HFF-Myc (cell line): ENCODE results near the gene PCBD2.

Source experiments
- DNase-seq: peaks from one replicate; pipeline ENCODE4 v3.0.0-alpha.2; 2011; ENCODE audit warnings: low read depth; ENCODE audit errors: extremely low read depth
- H3K4me3 ChIP-seq: replicated peaks from 2 replicates; pipeline ENCODE4 v1.5.1; 2011; ENCODE audit warnings: low read depth, mild to moderate bottlenecking, control low read depth, low read length
- CTCF ChIP-seq: IDR thresholded peaks from 2 replicates; pipeline ENCODE4 v1.5.1; 2012; ENCODE audit warnings: mild to moderate bottlenecking, low read depth, low read length, control low read depth; ENCODE audit errors: missing control alignments

The PCBD2 gene

GRCh38 chr5:134958755-134959154 lies 53.8 kb downstream of the PCBD2 start:
- no peak overlapping the region for H3K4me3 ChIP-seq
- no peak for DNase-seq
- no peak for TF ChIP-seq CTCF

GRCh38 chr5:134963098-134963497 lies 58.2 kb downstream of the PCBD2 start:
- no peak for TF ChIP-seq CTCF
- H3K4me3 ChIP-seq = no peak overlapping the region
- no peak for DNase-seq

GRCh38 chr5:134964359-134965270 lies 59.7 kb downstream of the PCBD2 start:
- DNase-seq = no peak
- no peak overlapping the region for H3K4me3 ChIP-seq
- no peak for TF ChIP-seq CTCF

GRCh38 chr5:134965271-134965825 lies 60.4 kb downstream of the PCBD2 start:
- DNase-seq = no peak
- H3K4me3 ChIP-seq = no peak overlapping the region
- no peak for TF ChIP-seq CTCF

GRCh38 chr5:134967607-134968006 lies 62.7 kb downstream of the PCBD2 start, which contains the start of gene CATSPER3:
Gene CATSPER3 (plus strand): TSS chr5:134967907. CDS start chr5:134967992, 85 bp downstream.
- no peak within 1 kb of the TSS for H3K4me3 ChIP-seq
- no peak for TF ChIP-seq CTCF
- no peak for DNase-seq

- no peak for DNase-seq
- no peak overlapping the region for H3K4me3 ChIP-seq
- TF ChIP-seq CTCF = no peak
These were observed 63.1 kb downstream of the PCBD2 start for GRCh38 chr5:134968055-134968454.
